HEK293T (cell line): ENCODE results near the gene MAP4K4.
A peak's percentile ranks its signal among the peaks of the same experiment; 100 is the strongest.
"Not testable (repeated sequence)": the region's sequence is repeated elsewhere in the genome, so short reads cannot be mapped to it uniquely, and the experiment has no call there.

ENCODE experiments used
- CTCF ChIA-PET: fragments of 350-600 bp; formaldehyde crosslinking; extraction: SDS; loops from one replicate; lab custom pipeline; 2021; ENCODE audit warnings: antibody characterized with exemption, inconsistent platforms; lab: Yijun Ruan, JAX
- POLR2A ChIA-PET: fragments of 350-600 bp; formaldehyde crosslinking; extraction: SDS; loops from one replicate; lab custom pipeline; 2020; ENCODE audit warnings: antibody characterized with exemption, inconsistent platforms; lab: Yijun Ruan, JAX
- DNase-seq: peaks from one replicate; pipeline ENCODE4 v3.0.0; 2012; ENCODE audit warnings: mixed read lengths; ENCODE audit errors: extremely low spot score
- ARNT ChIP-seq: fragments of 450-650 bp; IDR thresholded peaks from 2 replicates; pipeline ENCODE4 v1.6.1; 2017; ENCODE audit warnings: mild to moderate bottlenecking
- BHLHE40 ChIP-seq: fragments of 450-650 bp; IDR thresholded peaks from 2 replicates; pipeline ENCODE4 v1.6.1; 2016; ENCODE audit warnings: mild to moderate bottlenecking, moderate library complexity, borderline replicate concordance
- CTBP1 ChIP-seq: fragments of 450-650 bp; IDR thresholded peaks from 2 replicates; pipeline ENCODE4 v1.6.1; 2016; ENCODE audit warnings: borderline replicate concordance
- ELF4 ChIP-seq: fragments of 450-650 bp; IDR thresholded peaks from 2 replicates; pipeline ENCODE4 v1.6.1; 2017; ENCODE audit warnings: antibody characterized with exemption
- FOXA1 ChIP-seq: fragments of 450-650 bp; IDR thresholded peaks from 2 replicates; pipeline ENCODE4 v1.6.1; 2016; ENCODE audit warnings: mild to moderate bottlenecking
- FOXK2 ChIP-seq: fragments of 450-650 bp; IDR thresholded peaks from 2 replicates; pipeline ENCODE4 v1.6.1; 2016; ENCODE audit warnings: mild to moderate bottlenecking
- FOXM1 ChIP-seq: fragments of 450-650 bp; IDR thresholded peaks from 2 replicates; pipeline ENCODE4 v1.6.1; 2017; ENCODE audit warnings: mild to moderate bottlenecking, borderline replicate concordance
- HDGF ChIP-seq: fragments of 450-650 bp; IDR thresholded peaks from 2 replicates; pipeline ENCODE4 v1.6.1; 2017; ENCODE audit warnings: antibody characterized with exemption, borderline replicate concordance
- L3MBTL2 ChIP-seq: fragments of 450-650 bp; conservative IDR thresholded peaks from 2 replicates; pipeline ENCODE4 v1.6.1; 2016; ENCODE audit warnings: mild to moderate bottlenecking
- LEF1 ChIP-seq: fragments of 450-650 bp; IDR thresholded peaks from 2 replicates; pipeline ENCODE4 v1.6.1; 2017; ENCODE audit warnings: mild to moderate bottlenecking, borderline replicate concordance
- NFRKB ChIP-seq: fragments of 450-650 bp; IDR thresholded peaks from 2 replicates; pipeline ENCODE4 v1.6.1; 2016; ENCODE audit warnings: mild to moderate bottlenecking, moderate library complexity
- PKNOX1 ChIP-seq: fragments of 450-650 bp; IDR thresholded peaks from 2 replicates; pipeline ENCODE4 v1.6.1; 2016
- SP1 ChIP-seq: fragments of 450-650 bp; IDR thresholded peaks from 2 replicates; pipeline ENCODE4 v1.6.1; 2017
- SUZ12 ChIP-seq: fragments of 450-650 bp; IDR thresholded peaks from 2 replicates; pipeline ENCODE4 v1.6.1; 2016; ENCODE audit warnings: mild to moderate bottlenecking
- TARDBP ChIP-seq: fragments of 450-650 bp; IDR thresholded peaks from 2 replicates; pipeline ENCODE4 v1.6.1; 2016
- ZNF384 ChIP-seq: fragments of 450-650 bp; IDR thresholded peaks from 2 replicates; pipeline ENCODE4 v1.6.1; 2016

MAP4K4 gene

GRCh38 chr2:101766337-101766736 is 68.8 kb downstream of the MAP4K4 start:
- CTCF ChIA-PET, result interaction anchor here (0.8 to 1.3 kb wide), 2 partner anchors 13 to 62 kb away, joined by 3 read pairs; no protein-coding TSS in a partner anchor
- POLR2A ChIA-PET, result no interaction called here
- DNase-seq, result no peak

GRCh38 chr2:101766871-101767739 is 69.6 kb downstream of the MAP4K4 start:
- TF ChIP-seq CTBP1, result no peak
- TF ChIP-seq HDGF, result no peak
- no peak for TF ChIP-seq FOXK2
- TF ChIP-seq NFRKB, result no peak
- no peak for TF ChIP-seq ARNT
- TF ChIP-seq TARDBP, result no peak
- DNase-seq, result no peak
- ChIA-PET POLR2A (no interaction called here), CTCF (interaction anchor here (0.8 to 1.5 kb wide), 3 partner anchors 9 to 61 kb away, joined by 3 to 6 read pairs (median 3); no protein-coding TSS in a partner anchor)

More at GRCh38 chr2:101766337-101766736, 68.8 kb downstream of the MAP4K4 start:
- TF ChIP-seq ELF4 (no peak), PKNOX1 (no peak), ZNF384 (no peak), TARDBP (no peak), SP1 (no peak), FOXM1 (no peak), HDGF (no peak), BHLHE40 (no peak), SUZ12 (no peak), L3MBTL2 (no peak), LEF1 (no peak), NFRKB (no peak), CTBP1 (no peak), FOXK2 (no peak), ARNT (no peak), FOXA1 (no peak)

- ChIA-PET CTCF (interaction anchor here (0.8 kb wide), 1 partner anchor 55 kb away, joined by 5 read pairs; no protein-coding TSS in a partner anchor), POLR2A (no interaction called here)
- no peak for DNase-seq
- no peak for TF ChIP-seq SP1
- no peak for TF ChIP-seq FOXA1
- no peak for TF ChIP-seq TARDBP
- no peak for TF ChIP-seq ARNT
- TF ChIP-seq L3MBTL2, result no peak
- no peak for TF ChIP-seq CTBP1
- TF ChIP-seq ELF4, result no peak
- TF ChIP-seq ZNF384, result no peak
- no peak for TF ChIP-seq NFRKB
- no peak for TF ChIP-seq HDGF
- no peak for TF ChIP-seq SUZ12
- TF ChIP-seq PKNOX1, result no peak
- TF ChIP-seq FOXM1, result no peak
- TF ChIP-seq BHLHE40, result no peak
- TF ChIP-seq LEF1, result no peak
- no peak for TF ChIP-seq FOXK2
Measured at GRCh38 chr2:101768556-101769220, 71.2 kb downstream of the MAP4K4 start.

- DNase-seq, POLR2A ChIA-PET: not testable (repeated sequence)
- CTCF ChIA-PET, result interaction anchor here (0.7 to 2.6 kb wide), 7 partner anchors 19 to 259 kb away, joined by 3 to 6 read pairs (median 5); no protein-coding TSS in a partner anchor
Measured at GRCh38 chr2:101769726-101770125, 72.2 kb downstream of the MAP4K4 start.

GRCh38 chr2:101770726-101771125 is 73.2 kb downstream of the MAP4K4 start:
- DNase-seq, result peak; percentile 56
- TF ChIP-seq LEF1, result no peak
- no peak for TF ChIP-seq NFRKB
- TF ChIP-seq HDGF, result no peak
- no peak for TF ChIP-seq CTBP1
- no peak for TF ChIP-seq BHLHE40
- TF ChIP-seq ELF4, result no peak
- no peak for TF ChIP-seq PKNOX1
- no peak for TF ChIP-seq ZNF384
- TF ChIP-seq TARDBP, result no peak
- TF ChIP-seq FOXA1, result no peak
- no peak for TF ChIP-seq ARNT
- TF ChIP-seq FOXK2, result no peak
- no peak for TF ChIP-seq FOXM1
- TF ChIP-seq SUZ12, result no peak
- no peak for TF ChIP-seq SP1
- TF ChIP-seq L3MBTL2, result no peak
- CTCF ChIA-PET, result interaction anchor here (0.8 to 2.6 kb wide), 8 partner anchors 8 to 72 kb away, joined by 3 to 5 read pairs (median 4); no protein-coding TSS in a partner anchor
- POLR2A ChIA-PET, result interaction anchor here (1.5 kb wide), 1 partner anchor 73 kb away, joined by 4 read pairs; the partner anchor contains the start of gene MAP4K4
